Measurements from ENCODE around the gene L3MBTL3. TPM values are rescaled to one million over a fixed set of nuclear protein-coding genes. Genes with fewer than 3 reads are reported as not detected.
A peak's percentile ranks its signal among the peaks of the same experiment; 100 is the strongest.

Gene L3MBTL3
- total RNA-seq, 1 experiment from 2014 or later, result 54.6 TPM

DNA sequence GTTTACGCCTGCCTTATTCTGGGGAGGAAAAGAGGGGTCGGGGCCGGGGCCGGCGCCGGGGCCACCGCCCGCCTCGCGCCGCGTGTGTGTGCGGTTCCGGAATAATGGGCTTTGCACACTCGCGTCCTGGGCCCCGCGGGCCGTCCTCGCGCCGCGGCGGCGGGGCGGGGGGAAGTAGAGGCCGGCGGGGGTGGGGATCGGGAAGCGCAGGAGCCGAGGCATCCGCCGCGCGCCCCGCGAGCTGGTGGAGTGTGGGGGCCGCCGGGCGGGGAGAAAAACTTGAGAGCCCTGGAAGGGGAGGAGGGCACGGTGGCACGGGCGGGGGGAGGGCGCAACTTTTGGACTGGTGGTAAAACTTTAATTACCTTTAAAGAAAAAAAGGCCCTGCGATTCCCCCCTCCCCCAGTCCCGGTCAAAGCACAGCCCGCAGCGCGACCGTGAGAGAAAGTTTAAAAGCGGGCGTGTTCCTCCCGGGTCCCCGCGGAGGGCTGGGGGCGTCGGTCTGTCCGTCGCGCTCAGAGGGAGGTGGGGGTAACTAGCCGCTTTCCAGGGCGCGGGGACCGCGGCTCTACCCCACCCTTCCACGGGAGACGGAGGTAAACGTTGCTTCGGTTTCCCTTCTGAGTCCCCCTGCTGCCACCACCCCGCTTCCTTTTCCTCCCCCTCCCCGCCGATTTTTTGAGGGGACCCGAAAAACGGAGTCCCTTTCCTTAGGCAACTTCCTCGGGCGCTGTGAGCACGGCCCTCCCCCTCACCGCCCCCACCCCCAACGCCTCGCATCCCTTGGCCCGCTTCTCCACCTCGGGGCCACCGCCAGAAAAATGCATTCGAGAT is 1.9 kb downstream of the L3MBTL3 start:
- in situ Hi-C loops (cut with HindIII; ENCODE audit: low sequenced_read_pairs), result loop anchor here (25.0 kb wide), 1 partner anchor 433 kb away; no protein-coding TSS in a partner anchor
- peak; percentile 15 for DNase-seq (ENCODE audit: low spot score)

DNA sequence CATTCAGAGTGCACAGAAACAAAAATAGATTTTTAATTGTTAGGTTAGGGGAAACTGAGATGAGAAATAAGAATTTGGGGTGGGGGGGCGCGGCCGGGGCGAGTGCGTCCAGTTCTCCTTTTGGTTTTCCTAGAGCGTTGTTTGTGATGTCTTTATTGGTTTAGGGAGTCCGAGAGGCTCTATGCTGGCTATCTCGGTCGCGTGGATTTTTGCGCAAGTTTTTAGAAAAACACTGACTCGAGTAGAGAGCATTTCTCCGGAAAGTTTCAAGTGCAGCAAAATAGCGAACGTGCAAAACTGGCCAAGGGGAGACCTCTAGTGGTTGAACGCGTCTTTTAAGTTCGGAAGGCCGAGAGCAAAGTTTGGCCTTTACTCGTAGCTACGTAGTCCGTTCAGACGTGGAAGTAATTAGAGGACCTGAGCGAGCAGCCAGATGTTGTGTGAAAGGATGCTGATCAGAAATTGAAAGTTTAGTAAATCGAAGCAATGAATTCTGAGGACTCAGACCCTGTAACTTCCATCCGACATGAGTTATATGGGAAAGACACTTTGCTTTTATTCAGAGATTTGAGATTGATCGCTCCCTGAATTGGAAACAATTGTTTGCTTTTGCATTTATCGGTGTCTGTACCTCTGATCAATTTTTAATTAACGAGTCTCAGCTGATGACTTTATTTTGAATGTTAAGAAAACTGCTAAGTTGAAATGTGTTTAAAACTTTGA is 2.7 kb downstream of the L3MBTL3 start:
- in situ Hi-C loops (cut with HindIII; ENCODE audit: low sequenced_read_pairs), result loop anchor here (25.0 kb wide), 1 partner anchor 434 kb away; no protein-coding TSS in a partner anchor
- peak; percentile 86 for DNase-seq (ENCODE audit: low spot score)

GRCh38 chr6:130026859-130027258 is 8.5 kb downstream of the L3MBTL3 start:
- DNase-seq (ENCODE audit: low spot score), result no peak
- in situ Hi-C loops (cut with HindIII; ENCODE audit: low sequenced_read_pairs), result no loop called here

- no peak for DNase-seq (ENCODE audit: low spot score)
- in situ Hi-C loops (cut with HindIII; ENCODE audit: low sequenced_read_pairs), result no loop called here
These were observed 9.6 kb downstream of the L3MBTL3 start for GRCh38 chr6:130027948-130028347.

DNA sequence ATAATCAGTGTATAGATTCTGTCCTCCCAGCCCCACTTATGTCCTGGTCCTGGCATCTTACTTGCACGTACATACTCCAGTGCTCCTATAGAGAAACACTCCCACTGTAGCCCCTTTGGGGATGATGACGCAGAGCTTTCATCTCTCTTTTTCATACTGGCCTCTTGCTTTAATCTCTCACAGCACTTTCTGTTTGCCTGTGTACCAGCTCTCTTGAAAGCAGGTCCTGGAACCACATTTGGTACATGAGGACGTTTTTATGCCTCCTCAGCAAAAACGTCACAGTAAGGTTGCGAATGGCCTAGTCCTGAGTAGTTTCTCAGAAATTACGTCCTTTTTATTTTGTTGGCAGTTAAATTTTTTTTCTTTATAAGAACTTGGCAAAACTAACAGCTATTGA is 10.8 kb downstream of the L3MBTL3 start:
- in situ Hi-C loops (cut with HindIII; ENCODE audit: low sequenced_read_pairs), result no loop called here
- DNase-seq (ENCODE audit: low spot score), result no peak

- no peak for DNase-seq (ENCODE audit: low spot score)
- in situ Hi-C loops (cut with HindIII; ENCODE audit: low sequenced_read_pairs), result no loop called here
These were observed 14.5 kb downstream of the L3MBTL3 start for GRCh38 chr6:130032758-130033340.

GRCh38 chr6:130033949-130034348 is 15.6 kb downstream of the L3MBTL3 start:
- in situ Hi-C loops (cut with HindIII; ENCODE audit: low sequenced_read_pairs), result no loop called here
- DNase-seq (ENCODE audit: low spot score), result no peak

DNA sequence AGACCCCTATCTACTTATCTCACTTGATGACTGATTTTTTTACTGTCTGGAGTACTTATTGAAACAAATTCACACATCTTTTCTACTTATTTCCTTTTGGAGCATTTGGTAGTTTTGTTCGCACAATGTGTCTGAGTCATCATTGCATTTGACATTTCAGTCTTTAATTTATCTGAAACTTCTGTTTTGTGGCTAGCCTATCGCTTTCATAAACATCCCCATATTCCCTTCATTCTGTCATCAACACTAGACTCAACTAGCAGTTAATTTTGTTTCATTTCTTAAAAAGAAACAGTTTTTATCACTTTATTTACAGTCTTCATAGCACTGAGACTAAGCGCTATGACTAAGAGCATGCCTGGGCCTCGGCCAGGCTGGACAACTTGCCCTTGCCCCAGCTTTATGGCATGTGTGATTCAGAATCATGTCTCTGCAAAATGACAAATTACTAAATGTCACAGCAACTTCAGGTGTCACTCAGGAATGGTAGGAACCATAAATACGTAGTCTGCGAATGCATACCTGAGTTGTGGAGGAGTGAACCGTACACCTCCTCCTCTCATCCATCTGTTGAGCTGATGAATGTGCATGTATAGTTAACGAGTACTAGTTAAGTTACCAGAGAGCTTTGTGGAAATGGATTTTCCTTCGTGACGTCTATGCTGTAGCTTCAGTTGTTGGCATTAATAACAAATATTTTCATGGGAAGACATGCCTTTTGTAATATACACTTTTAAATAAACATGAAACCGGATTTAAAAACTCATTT is 16.2 kb downstream of the L3MBTL3 start:
- no peak for DNase-seq (ENCODE audit: low spot score)
- in situ Hi-C loops (cut with HindIII; ENCODE audit: low sequenced_read_pairs), result no loop called here

GRCh38 chr6:130035211-130035610 is 16.8 kb downstream of the L3MBTL3 start:
- DNase-seq (ENCODE audit: low spot score), result no peak
- in situ Hi-C loops (cut with HindIII; ENCODE audit: low sequenced_read_pairs), result no loop called here

DNA sequence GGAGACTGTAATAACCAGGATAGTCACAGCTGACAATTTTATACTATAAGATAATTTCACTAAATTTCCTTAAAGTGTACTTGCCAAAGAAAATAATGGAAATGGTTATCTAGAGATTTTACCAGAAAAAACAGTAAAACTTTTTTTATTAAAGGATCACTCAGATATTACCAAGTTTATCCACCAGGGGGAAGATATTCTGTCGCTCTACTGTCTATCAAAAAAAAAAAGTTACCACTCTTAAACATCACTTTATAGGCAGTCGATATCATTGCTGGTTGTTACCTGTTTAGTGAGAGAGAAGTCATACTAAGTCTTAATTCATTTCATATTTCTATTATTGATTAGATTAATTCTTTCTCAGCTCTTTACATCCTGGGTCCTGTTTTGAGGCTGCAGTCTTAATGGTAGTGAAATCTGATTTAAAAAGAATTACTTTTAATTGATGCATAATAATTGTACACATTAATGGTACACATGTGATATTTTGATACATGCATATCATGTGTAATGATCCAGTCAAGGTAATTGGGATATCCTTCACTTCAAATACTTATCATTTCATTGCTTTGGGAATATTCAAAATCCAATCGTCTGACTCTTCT is 18.9 kb downstream of the L3MBTL3 start:
- in situ Hi-C loops (cut with HindIII; ENCODE audit: low sequenced_read_pairs), result no loop called here
- DNase-seq (ENCODE audit: low spot score), result no peak

DNA sequence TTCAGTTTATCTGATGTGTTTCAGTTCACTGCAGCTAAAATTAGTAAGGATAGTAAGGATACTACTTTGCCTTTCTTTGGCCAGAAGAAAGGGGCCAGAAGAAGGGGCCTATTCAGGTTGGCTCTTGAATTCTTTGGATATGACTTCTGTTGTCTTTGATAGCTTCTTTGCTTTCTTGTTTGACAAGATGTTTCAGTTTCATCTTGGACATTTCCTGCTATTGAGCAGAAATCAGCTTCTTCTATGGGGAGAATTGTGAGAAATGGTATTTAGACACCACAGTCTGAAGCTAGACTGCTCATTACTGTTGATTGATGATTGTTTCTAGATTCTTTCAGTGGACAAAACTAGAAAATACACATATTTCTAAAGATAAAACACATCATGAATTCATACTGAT is 23.2 kb downstream of the L3MBTL3 start:
- DNase-seq (ENCODE audit: low spot score), result no peak
- in situ Hi-C loops (cut with HindIII; ENCODE audit: low sequenced_read_pairs), result no loop called here

- DNase-seq (ENCODE audit: low spot score), result no peak
- in situ Hi-C loops (cut with HindIII; ENCODE audit: low sequenced_read_pairs), result no loop called here
These were observed 25.0 kb downstream of the L3MBTL3 start for GRCh38 chr6:130043344-130043743.

DNA sequence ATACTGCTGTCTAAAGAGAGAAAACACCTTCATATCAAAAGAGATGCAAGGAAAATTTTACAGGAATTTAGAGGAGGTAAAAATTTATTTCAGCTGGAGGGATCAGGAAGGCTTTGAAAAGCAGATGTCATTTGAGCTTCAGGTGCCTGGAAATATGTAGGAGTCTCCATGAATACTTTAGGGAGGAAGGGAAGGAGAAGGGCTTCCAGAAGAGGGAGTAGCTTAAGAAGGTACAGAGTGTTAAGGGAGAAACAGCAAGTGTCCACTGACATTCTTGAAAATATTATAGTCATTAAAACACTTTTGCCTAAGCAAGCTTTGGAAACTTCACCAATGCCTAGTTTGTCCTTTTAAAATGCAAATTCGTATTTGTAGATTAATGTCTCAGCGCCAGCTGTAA is 27.2 kb downstream of the L3MBTL3 start:
- in situ Hi-C loops (cut with HindIII; ENCODE audit: low sequenced_read_pairs), result no loop called here
- no peak for DNase-seq (ENCODE audit: low spot score)

- in situ Hi-C loops (cut with HindIII; ENCODE audit: low sequenced_read_pairs), result no loop called here
- no peak for DNase-seq (ENCODE audit: low spot score)
These were observed 28.3 kb downstream of the L3MBTL3 start for GRCh38 chr6:130046671-130047070.

DNA sequence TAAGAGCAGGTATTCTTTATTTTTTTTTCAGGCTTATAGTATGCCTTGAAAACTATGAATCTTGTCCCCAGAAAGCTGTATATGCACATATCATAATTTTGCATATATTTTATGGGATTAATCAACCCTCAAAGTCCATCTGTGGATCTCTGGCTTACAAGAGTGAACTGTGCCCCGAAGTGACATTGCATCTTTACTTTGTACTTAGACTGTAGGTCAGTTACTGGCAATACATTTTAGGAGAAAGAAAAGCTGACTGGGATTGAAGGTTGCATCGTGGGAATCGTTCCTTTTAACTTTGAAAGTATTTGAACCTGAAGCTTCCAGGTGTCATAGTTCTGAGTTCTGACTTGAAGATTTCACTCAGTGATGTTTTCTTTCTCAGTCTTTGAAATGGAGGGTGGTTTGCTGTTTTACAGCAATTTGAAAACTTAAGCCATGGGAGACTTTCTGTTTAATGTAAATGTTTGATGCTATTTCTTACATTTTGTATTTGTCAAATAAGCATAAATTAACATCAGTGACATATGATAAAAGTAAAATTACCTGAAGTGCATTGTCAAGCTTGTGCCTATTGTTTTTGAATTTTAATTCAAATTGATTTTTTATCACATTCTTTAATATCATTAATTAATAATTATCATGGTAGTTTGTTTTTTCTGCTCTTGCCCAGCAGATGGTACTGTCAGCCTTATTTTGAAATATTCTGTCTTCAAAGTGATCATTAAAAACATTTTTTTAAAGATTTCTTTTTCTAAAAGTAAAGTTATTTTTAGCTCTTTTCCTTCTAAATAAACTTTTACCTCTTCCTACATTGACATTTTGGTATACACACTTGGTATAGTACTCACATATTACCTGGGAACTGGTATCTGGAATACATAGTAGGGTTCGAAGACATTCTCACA is 29.0 kb downstream of the L3MBTL3 start:
- no peak for DNase-seq (ENCODE audit: low spot score)
- in situ Hi-C loops (cut with HindIII; ENCODE audit: low sequenced_read_pairs), result no loop called here

GRCh38 chr6:130050230-130050629 is 31.8 kb downstream of the L3MBTL3 start:
- in situ Hi-C loops (cut with HindIII; ENCODE audit: low sequenced_read_pairs), result no loop called here
- no peak for DNase-seq (ENCODE audit: low spot score)

- no peak for DNase-seq (ENCODE audit: low spot score)
- in situ Hi-C loops (cut with HindIII; ENCODE audit: low sequenced_read_pairs), result no loop called here
These were observed 36.3 kb downstream of the L3MBTL3 start for GRCh38 chr6:130054725-130055124.

DNA sequence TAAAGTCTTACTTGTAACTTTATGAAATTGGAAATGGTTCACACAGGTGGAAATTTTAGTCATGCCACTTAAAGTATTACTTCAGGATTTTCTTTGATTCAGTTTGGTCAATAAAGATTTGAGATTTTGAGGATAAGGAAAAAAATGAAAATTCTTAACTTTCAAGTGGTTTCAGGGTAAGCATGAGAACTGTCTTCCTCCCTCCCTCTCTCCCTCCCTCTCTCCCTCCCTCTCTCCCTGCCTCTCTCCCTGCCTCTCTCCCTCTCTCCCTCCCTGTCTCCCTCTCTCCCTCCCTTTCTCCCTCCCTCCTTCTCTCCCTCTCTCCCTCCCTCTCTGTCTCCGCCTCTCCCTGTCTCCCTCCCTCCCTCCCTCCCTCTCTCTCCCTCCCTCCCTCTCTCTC is 36.9 kb downstream of the L3MBTL3 start:
- in situ Hi-C loops (cut with HindIII; ENCODE audit: low sequenced_read_pairs), result no loop called here
- DNase-seq (ENCODE audit: low spot score), result no peak

Data from G401 (cell line).